AG09319 (cell line): ENCODE measurements around the gene ENPP4.

ENCODE experiments used
- DNase-seq: peaks from one replicate; pipeline ENCODE4 v3.0.0-alpha.2; 2010; ENCODE audit warnings: low read depth; ENCODE audit errors: extremely low read depth
- CTCF ChIP-seq: IDR thresholded peaks from 2 replicates; pipeline ENCODE4 v1.5.1; 2011; ENCODE audit warnings: low read depth, mild to moderate bottlenecking, inconsistent platforms, low read length, moderate library complexity

ENPP4 gene

GRCh38 chr6:46184114-46184513 is 54.3 kb downstream of the ENPP4 start:
- no peak for TF ChIP-seq CTCF
- DNase-seq, result peak; percentile 27

- TF ChIP-seq CTCF, result no peak
- no peak for DNase-seq
Measured at GRCh38 chr6:46186583-46186982, 56.8 kb downstream of the ENPP4 start.

- no peak for DNase-seq
- TF ChIP-seq CTCF, result no peak
Measured at GRCh38 chr6:46189726-46190125, 59.9 kb downstream of the ENPP4 start.

GRCh38 chr6:46190889-46191288 is 61.1 kb downstream of the ENPP4 start:
- no peak for DNase-seq
- no peak for TF ChIP-seq CTCF

GRCh38 chr6:46191961-46192360 is 62.2 kb downstream of the ENPP4 start:
- DNase-seq, result peak; percentile 4
- no peak for TF ChIP-seq CTCF
